ENCODE results near the gene LOXL4. TPM values are rescaled to one million over a fixed set of nuclear protein-coding genes. Genes with fewer than 3 reads are reported as not detected.

Gene LOXL4
- total RNA-seq, 1 donor from 2014 or later = 17.9 TPM

DNA sequence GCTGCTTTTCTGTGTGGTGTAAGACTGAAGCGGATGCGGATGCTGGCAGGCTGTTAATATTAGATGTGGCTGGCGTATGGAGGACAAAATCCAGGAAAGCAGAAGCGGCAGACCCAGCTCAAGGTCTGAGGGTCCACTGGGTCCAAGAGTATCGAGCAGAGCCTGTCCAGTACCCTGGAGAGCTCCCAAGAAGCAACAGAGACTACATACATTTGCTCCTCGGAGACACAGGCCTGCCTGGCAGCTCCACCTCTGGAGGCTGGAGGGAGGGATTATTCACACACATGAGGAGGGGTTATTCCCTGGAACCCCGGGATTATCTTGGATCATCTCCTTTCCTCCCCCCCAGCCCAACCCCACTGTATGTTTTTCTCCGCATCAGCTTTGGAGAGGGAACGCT lies 31.3 kb upstream of the LOXL4 start:
- intact Hi-C loops (cut with DNase I) = no loop called here
- no peak for DNase-seq (ENCODE audit: low spot score)

- intact Hi-C loops (cut with DNase I) = no loop called here
These were observed 28.5 kb upstream of the LOXL4 start for GRCh38 chr10:98296524-98296923.

DNA sequence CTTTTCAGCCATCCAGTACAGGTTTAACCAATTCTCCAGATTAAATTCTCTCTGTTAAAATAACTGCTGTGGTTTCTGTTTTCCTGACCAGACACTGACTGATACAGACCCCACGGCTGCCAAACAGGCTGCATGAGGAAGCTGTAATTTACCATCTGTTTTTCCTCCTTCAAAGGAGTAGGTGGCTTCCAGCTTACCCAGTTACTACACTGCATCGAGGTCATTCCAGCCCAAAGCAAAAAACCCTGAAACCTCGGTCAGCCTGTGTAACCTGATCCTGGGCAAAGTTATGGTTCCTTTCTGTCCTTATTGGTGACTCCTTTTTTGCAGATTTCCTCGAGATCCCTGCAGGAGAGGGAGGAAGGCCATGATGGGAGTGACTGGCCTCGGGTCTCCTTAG lies 27.9 kb upstream of the LOXL4 start:
- intact Hi-C loops (cut with DNase I) = no loop called here
- DNase-seq (ENCODE audit: low spot score) = no peak

More at GRCh38 chr10:98296524-98296923, 28.5 kb upstream of the LOXL4 start:
- DNase-seq (ENCODE audit: low spot score) = no peak

- no peak for DNase-seq (ENCODE audit: low spot score)
- intact Hi-C loops (cut with DNase I) = no loop called here
These were observed 27.4 kb upstream of the LOXL4 start for GRCh38 chr10:98295401-98295811.

GRCh38 chr10:98294270-98294627 lies 26.3 kb upstream of the LOXL4 start:
- no peak for DNase-seq (ENCODE audit: low spot score)
- intact Hi-C loops (cut with DNase I) = no loop called here

- DNase-seq (ENCODE audit: low spot score) = no peak
- intact Hi-C loops (cut with DNase I) = no loop called here
These were observed 25.7 kb upstream of the LOXL4 start for GRCh38 chr10:98293550-98294269.

DNA sequence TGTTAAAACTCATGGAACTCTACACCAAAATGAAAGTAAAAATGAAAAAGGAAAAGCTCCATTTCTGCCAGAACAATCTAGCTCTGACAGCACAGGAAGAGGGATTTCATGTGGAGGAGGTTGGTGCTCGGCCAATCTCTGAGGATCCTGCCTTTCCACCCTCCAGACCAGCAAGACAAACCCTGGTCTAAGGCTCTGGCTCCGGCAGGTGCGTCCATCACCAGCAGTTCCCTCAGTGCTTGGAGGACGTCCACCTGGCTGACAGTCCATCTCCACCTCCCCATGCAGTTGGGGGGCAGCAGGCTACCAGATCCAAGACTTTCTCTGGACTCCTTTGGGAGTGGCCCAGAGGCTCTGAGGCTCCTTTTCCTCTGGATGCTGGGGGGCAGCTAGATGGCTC lies 25.0 kb upstream of the LOXL4 start:
- no peak for DNase-seq (ENCODE audit: low spot score)
- intact Hi-C loops (cut with DNase I) = no loop called here

DNA sequence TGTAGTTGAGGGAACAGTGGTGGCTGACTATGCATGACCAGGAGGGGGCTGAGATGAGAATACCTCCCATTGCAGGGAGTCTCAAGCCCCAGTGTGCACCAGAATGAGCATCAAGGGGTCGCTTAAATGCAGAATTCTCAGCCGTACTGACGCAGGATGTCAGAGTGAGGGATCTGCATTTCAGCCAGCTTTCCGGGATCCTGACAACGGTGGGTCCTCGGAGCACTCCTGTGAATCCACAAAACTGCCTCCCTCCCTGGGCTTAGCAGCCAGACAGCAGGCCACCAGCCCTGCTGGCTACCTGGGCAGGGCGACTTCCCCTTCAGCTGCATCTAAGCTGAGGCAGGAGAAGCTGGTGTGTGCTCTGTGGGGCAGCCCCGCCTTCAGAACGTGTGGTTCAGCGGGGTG lies 21.8 kb upstream of the LOXL4 start:
- intact Hi-C loops (cut with DNase I) = no loop called here
- no peak for DNase-seq (ENCODE audit: low spot score)

GRCh38 chr10:98287321-98287720 lies 19.3 kb upstream of the LOXL4 start:
- no peak for DNase-seq (ENCODE audit: low spot score)
- intact Hi-C loops (cut with DNase I) = no loop called here

GRCh38 chr10:98286419-98286818 lies 18.4 kb upstream of the LOXL4 start:
- intact Hi-C loops (cut with DNase I) = no loop called here
- no peak for DNase-seq (ENCODE audit: low spot score)

- intact Hi-C loops (cut with DNase I) = no loop called here
- DNase-seq (ENCODE audit: low spot score) = no peak
These were observed 17.4 kb upstream of the LOXL4 start for GRCh38 chr10:98285416-98285815.

- DNase-seq (ENCODE audit: low spot score) = no peak
- intact Hi-C loops (cut with DNase I) = no loop called here
These were observed 8.3 kb upstream of the LOXL4 start for GRCh38 chr10:98276311-98276710.

DNA sequence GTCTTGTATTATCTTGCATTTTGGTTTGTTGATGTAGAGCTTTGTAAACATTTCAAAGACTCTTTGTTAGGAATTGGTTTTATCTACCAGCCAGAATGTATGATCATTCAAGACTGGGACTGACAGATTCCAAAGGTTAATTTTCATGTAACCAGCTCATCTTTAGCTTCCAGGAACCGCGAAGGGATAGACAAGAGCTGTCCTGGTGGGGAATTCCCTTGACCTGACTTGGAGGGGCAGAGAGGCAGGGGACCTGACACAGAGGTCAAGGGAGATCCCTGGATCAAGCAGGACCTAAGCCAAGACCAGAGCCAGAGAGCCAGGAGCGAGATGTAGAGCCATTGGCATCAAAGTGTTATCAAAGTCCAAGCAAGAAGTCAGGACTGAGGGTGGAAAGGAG lies 6.6 kb upstream of the LOXL4 start:
- DNase-seq (ENCODE audit: low spot score) = no peak
- intact Hi-C loops (cut with DNase I) = no loop called here

DNA sequence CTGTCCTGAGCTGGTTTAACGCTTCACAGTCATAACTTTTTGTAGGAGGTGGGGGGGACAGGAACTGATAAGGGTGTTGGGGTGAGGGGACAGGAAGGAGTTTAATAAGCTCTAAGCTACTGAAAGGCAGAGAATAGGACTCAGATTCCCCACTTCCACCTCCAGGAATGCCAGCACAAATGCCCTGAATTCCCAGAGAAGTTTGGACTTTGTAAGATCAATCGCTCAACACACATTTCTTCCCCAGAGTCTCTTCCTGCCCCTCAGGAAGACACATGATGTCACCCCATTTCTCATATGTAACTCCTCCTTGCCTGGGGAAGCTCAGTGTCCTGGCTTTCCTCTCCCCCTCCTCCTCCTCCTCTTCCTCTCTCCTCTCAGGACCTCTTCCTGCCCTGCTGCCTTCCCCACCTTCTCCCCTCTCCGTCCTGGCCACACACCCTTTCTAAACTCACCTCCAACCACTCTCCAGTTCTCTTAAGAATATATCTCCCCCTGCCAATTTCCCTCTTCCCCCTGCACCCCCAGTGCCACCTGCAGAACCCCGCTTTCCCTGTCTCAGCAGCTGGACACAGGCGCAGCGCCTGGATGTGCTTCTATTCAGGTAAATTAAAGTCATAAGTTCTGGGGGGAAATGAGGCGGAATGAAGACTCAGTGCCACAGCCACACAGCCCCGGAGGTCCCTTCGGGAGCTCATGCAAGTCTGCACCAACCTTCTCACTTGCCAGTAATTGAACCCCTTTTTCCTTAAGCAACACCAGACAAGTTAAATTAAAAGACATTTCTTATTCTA lies 5.3 kb upstream of the LOXL4 start:
- intact Hi-C loops (cut with DNase I) = no loop called here
- peak; percentile 33 for DNase-seq (ENCODE audit: low spot score)

DNA sequence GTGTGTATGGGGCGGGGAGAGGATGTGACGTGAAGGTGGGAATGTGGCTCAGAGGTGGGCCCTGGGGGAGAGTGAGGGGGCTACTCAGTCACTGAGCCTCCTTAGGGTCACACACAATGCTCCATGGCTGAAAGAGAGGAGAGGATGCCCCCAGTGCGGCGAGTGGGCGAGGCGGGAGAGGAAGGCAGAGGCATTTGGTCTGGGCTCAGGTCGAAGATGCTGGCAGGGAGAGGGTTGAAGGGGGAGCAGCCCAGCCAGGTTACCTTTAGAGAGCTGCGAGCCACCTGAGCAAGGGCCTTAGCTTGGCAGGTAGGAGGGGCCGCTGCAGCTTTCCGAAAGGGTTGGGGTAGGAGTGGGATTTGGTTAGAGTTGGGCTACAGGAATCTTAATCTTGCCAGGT lies 4.7 kb upstream of the LOXL4 start:
- intact Hi-C loops (cut with DNase I) = no loop called here
- peak; percentile 71 for DNase-seq (ENCODE audit: low spot score)

DNA sequence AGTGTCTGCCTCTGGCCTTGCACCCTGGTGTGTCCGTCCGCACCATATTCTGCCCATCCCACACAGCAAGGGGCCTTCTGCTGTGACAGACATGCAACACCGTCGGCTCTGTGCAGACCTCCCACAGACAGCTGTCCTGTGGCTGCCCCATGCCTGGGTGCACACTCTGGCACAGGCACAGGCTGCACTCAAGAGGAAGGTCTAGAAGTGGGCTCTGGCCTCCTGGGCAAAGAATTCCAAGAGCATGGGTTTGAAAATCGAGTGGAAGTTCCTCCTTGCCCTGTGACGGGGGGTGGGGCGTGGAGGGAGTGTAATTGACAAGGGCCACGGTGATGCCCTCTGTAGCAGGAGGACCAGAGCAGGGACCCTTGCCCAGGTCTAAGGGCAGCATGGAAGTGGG lies 4.3 kb upstream of the LOXL4 start:
- DNase-seq (ENCODE audit: low spot score) = peak; percentile 41

DNA sequence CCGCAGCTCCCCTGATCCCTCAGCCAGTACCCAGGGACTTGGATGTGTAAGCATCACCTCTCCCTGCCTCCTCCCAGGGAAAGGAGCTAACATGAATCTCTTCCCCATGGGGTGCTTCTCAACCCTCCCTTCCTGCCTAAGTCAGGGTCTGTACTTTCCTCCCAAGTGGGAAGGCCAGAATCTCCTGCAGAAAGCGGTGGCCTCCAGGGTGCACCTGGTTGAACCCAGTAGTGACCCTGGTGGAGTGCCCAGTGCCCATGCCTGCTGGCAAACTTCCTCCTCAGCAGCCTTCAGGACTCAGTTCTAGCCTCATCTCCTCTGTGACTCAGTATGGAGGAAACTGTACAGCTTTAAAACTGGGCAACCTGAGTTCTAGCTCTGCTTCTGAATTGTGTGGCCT lies 2.8 kb upstream of the LOXL4 start:
- DNase-seq (ENCODE audit: low spot score) = peak; percentile 67
- intact Hi-C loops (cut with DNase I) = no loop called here

More for the DNA sequence above, 4.3 kb upstream of the LOXL4 start:
- intact Hi-C loops (cut with DNase I) = no loop called here

DNA sequence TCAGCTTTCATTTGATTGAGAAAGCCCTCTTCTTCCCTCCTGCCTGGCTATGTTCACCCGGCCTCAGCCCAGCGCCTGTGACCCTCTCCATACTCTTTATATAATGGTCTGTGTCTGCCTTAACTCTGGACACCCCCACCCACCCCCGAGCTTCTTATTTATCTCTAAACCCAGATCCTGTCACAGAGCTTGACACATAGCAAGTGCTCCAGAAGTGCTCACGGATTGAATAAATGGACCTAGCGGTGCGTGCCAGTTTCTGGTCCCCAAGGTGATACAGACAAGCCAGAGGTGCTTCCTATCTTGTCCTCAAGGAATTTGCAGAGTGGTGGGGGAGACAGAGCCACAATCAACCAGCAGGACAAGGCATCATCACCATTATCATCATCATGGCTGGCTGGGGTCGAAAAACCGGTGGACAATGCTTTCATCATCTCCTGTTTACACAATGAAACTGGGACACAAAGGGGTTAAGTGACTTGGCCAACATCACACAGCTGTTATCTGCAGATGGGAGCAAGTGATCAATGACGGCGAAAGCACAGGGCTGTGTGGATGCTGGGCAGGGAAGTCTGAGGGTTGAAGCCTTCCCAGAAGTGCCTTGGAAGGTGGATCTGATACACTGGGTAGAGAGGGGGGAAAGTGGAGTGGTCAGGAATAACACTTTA lies 2.2 kb upstream of the LOXL4 start:
- intact Hi-C loops (cut with DNase I) = no loop called here
- no peak for DNase-seq (ENCODE audit: low spot score)

DNA sequence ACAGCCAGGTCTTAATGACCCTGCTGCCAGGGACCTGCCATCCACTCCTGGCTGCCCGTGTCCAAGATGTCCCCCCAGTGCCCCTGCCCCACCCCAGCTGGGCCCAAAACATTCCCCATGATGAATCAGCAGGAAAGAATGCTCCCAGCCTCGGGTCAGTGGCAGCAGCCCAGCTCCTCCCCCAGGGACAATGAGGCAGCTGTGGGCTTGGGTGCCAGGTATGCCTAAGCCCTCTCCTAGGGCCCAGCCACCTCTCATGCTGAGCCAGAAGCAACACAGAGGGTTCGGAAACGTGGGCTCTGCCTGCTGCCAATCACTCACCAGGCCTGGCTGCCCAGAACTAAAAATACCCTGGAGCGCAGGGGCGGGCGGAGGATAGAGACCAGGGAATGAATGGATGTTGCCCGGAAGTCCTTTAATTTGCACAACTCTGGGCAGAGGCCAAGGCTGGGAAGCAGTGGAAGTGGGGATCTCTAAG lies 1.5 kb upstream of the LOXL4 start:
- intact Hi-C loops (cut with DNase I) = loop anchor here (5.0 to 10.0 kb wide), 3 partner anchors 145 to 975 kb away; partner anchors contain the start of gene PYROXD2
- DNase-seq (ENCODE audit: low spot score) = peak; percentile 93

DNA sequence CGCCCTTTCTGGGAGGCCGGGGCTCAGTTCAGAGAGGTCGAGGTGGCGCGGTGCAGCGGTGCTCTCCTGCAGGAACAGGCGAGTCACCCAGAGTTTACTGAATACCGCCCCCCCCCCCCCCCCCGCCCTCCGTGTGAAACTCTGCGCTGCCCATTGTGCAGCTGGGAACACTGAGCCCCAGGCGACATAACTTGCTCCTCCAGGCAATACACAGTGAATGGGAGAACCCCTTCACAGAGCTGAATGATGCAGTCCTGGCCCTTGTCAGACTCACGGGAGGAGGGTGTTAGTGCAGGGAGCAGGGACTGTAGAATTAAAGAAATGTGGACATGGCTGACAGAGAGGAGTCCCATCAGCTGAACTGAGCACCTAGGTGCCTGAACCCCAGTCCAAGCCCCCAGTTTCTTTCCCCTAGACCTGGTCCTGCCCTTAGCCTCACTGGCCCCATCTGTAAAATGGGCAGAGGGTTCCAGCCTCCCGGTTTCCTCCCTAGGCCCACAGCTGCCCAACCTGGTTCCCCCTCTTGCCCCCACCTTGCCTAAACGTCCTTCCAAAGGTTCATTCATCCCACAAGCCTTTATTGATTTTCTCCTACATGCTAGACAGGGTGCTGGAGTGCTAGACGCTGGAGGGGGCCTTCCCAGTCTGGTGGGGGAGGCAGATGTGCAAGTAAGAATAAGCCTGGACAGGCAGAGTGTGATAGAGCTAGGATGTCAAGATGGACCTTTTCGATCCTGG lies 869 bp upstream of the LOXL4 start:
- intact Hi-C loops (cut with DNase I) = loop anchor here (5.0 to 10.0 kb wide), 3 partner anchors 146 to 976 kb away; partner anchors contain the start of gene PYROXD2
- DNase-seq (ENCODE audit: low spot score) = no peak
